Dermis blood vessel endothelial cell (primary cell): ENCODE data around the gene PATL2. TPM values are rescaled to one million over a fixed set of nuclear protein-coding genes. Genes with fewer than 3 reads are reported as not detected.
A peak's percentile ranks its signal among the peaks of the same experiment; 100 is the strongest.
"Not testable (repeated sequence)": the region's sequence is repeated elsewhere in the genome, so short reads cannot be mapped to it uniquely, and the experiment has no call there.

ENCODE experiments used
- DNase-seq: peaks from one replicate; pipeline ENCODE4 v3.0.0; 2010
- total RNA-seq: library from RNA; depleted of rRNA; stranded (reverse); fragments of >200 nt; gene quantifications from 2 replicates; pipeline ENCODE4 v1.2.3, GENCODE V29; 2014

Gene PATL2
- total RNA-seq, 1 donor from 2014 or later = 0.17 TPM

DNA sequence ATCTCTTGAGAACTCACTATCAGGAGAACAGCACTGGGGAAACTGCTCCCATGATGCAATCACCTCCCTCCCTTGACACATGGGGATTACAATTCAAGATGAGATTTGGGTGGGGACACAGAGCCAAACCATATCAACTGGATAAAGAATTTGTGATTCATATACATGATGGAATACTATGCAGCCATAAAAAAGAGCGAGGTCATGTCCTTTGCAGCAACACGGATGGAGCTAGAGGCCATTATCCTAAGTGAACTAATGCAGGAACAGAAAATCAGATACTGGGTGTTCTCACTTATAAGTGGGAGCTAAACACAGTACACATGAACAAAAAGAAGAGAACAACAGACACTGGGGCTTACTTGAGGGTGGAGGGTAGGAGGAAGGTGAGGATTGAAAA is 64.7 kb downstream of the PATL2 start:
- DNase-seq = no peak

- no peak for DNase-seq
These were observed 69.5 kb downstream of the PATL2 start for GRCh38 chr15:44641651-44642050.

DNA sequence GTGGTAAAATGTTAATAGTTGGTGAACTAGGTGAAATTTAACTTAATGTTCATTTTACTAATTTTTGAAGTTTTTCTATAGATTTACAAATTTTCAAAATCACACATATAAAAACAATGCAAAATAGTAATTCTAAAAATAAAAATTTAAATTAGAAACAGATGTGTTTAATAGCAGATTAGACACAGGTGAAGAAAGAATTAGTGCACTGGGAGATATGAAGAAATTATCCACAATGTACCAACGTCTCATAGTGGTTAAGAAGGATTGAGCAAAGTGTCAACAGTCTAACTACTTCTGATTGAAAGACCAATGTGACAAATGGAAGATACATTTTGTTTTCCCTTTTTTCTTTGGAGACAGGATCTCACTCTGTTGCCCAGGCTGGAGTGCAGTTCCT is 74.1 kb downstream of the PATL2 start:
- no peak for DNase-seq

GRCh38 chr15:44633603-44634002 is 77.5 kb downstream of the PATL2 start:
- peak; percentile 13 for DNase-seq

GRCh38 chr15:44625286-44625685 is 85.8 kb downstream of the PATL2 start:
- DNase-seq = not testable (repeated sequence)

DNA sequence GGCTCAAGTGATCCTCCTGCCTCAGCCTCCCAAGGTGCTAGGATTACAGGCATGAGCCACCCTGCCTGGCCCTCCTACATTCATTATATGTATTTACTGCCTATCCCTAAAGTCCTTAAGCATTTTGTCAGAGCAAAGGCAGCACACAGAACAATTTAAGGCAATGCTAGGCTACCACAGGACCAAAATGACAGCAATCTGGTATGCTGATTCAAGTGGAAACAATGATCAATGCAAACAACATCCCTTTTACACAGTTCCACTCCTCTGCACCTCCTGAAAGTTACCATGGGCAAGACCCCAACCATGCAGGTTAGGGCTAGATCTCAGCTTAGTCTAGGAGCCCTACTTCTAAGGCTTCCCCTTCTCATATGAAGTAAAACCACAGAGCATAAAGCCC is 87.9 kb downstream of the PATL2 start:
- DNase-seq = no peak

DNA sequence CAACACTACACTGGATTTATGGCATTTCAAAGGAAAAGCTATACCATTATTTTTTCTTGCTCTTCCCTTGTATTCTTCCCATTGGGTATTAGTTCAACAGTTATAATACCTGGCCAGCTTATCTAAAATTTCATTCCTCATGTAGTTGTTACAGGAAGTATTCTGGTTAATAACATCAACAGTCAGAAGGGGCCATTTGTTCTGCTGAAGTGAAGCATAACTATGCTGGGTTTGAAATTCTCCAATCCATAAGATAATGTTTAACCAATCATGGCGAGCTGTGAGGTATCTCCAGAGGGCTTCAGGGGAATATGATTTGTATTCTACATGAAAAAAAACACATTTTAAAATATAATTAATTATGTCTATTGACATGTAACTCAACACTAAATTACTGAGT is 91.0 kb downstream of the PATL2 start:
- no peak for DNase-seq

DNA sequence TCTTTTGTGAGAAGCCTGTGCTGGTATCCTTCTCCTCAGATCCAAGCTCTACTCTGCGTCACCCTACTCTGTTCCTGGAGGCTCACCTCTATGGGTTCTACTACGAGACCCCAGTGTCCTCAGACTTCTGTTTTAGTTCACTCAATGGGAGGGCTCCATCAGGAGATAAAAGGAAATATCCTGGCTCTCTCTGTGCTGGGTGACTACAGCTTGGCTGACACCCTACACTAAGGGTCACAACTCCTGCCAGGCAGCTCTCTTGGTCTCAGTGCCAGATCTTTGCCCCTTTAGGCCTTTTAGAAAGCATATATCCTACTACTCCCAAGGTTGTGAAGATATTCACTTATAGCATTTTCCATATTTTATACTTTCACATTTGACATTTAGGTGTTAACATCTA is 94.1 kb downstream of the PATL2 start:
- DNase-seq = no peak

Other genes starting within 250 kb of the PATL2 start
- gene EIF3J, start 174.2 kb downstream of the PATL2 start, total RNA-seq = 49.7 and 93.9 TPM in 2 replicates
- gene SPG11, start 47.7 kb downstream of the PATL2 start, total RNA-seq = 52.1 and 74.4 TPM in 2 replicates
- gene B2M, start 194 bp upstream of the PATL2 start, total RNA-seq = 2,080 and 4,706 TPM in 2 replicates
- 12.8 and 14.1 TPM in 2 replicates for gene TRIM69, start 25.2 kb upstream of the PATL2 start, total RNA-seq
- not detected in 2 replicates for gene TERB2, start 245.4 kb upstream of the PATL2 start, total RNA-seq